NCI-H345 (cell line): ENCODE results near the gene BMERB1.

Experiments used
- DNase-seq: peaks from one replicate; lab custom pipeline; 2025; lab: John Stamatoyannopoulos, UW

BMERB1 gene

GRCh38 chr16:15616012-15616411 lies 181.6 kb downstream of the BMERB1 start:
- no peak for DNase-seq

- DNase-seq, result no peak
These were observed 182.2 kb downstream of the BMERB1 start for GRCh38 chr16:15616475-15617165.

- DNase-seq, result no peak
These were observed 183.5 kb downstream of the BMERB1 start for GRCh38 chr16:15617901-15618300.

- no peak for DNase-seq
These were observed 184.0 kb downstream of the BMERB1 start for GRCh38 chr16:15618392-15618791.

GRCh38 chr16:15620611-15621195 lies 186.3 kb downstream of the BMERB1 start:
- no peak for DNase-seq

- no peak for DNase-seq
These were observed 187.1 kb downstream of the BMERB1 start for GRCh38 chr16:15621456-15621855.

- no peak for DNase-seq
These were observed 187.5 kb downstream of the BMERB1 start for GRCh38 chr16:15621889-15622288.

GRCh38 chr16:15631730-15632409 lies 197.5 kb downstream of the BMERB1 start:
- DNase-seq, result no peak

GRCh38 chr16:15635926-15636325 lies 201.5 kb downstream of the BMERB1 start:
- no peak for DNase-seq

GRCh38 chr16:15636392-15636873 lies 202.0 kb downstream of the BMERB1 start:
- no peak for DNase-seq
